Measurements from ENCODE around the gene NAT8L.

NAT8L gene

GRCh38 chr4:2065106-2065930, 6.2 kb downstream of the NAT8L start:
- DNase-seq, result no peak

- no peak for DNase-seq
Measured at GRCh38 chr4:2066011-2066551, 7.0 kb downstream of the NAT8L start.

GRCh38 chr4:2066571-2067445, 7.7 kb downstream of the NAT8L start:
- DNase-seq, result no peak

GRCh38 chr4:2067446-2068197, 8.5 kb downstream of the NAT8L start:
- no peak for DNase-seq

- DNase-seq, result no peak
Measured at GRCh38 chr4:2068198-2068470, 9.0 kb downstream of the NAT8L start.

- no peak for DNase-seq
Measured at GRCh38 chr4:2068566-2068965, 9.4 kb downstream of the NAT8L start.

GRCh38 chr4:2069161-2069971, 10.2 kb downstream of the NAT8L start:
- no peak for DNase-seq

- no peak for DNase-seq
Measured at GRCh38 chr4:2069986-2070385, 10.9 kb downstream of the NAT8L start.

GRCh38 chr4:2070421-2071251, 11.5 kb downstream of the NAT8L start:
- DNase-seq, result no peak

GRCh38 chr4:2071252-2071911, 12.3 kb downstream of the NAT8L start:
- no peak for DNase-seq

GRCh38 chr4:2071912-2072867, 13.1 kb downstream of the NAT8L start:
- no peak for DNase-seq

- DNase-seq, result no peak
Measured at GRCh38 chr4:2072971-2073807, 14.1 kb downstream of the NAT8L start.

GRCh38 chr4:2073808-2074481, 14.8 kb downstream of the NAT8L start:
- DNase-seq, result no peak

GRCh38 chr4:2074588-2074987, 15.5 kb downstream of the NAT8L start:
- DNase-seq, result no peak

- no peak for DNase-seq
Measured at GRCh38 chr4:2075171-2075986, 16.3 kb downstream of the NAT8L start.

GRCh38 chr4:2075987-2076907, 17.1 kb downstream of the NAT8L start:
- no peak for DNase-seq

All from NCI-H2029 (cell line).